ENCODE data around the gene PRKACB.

DNA sequence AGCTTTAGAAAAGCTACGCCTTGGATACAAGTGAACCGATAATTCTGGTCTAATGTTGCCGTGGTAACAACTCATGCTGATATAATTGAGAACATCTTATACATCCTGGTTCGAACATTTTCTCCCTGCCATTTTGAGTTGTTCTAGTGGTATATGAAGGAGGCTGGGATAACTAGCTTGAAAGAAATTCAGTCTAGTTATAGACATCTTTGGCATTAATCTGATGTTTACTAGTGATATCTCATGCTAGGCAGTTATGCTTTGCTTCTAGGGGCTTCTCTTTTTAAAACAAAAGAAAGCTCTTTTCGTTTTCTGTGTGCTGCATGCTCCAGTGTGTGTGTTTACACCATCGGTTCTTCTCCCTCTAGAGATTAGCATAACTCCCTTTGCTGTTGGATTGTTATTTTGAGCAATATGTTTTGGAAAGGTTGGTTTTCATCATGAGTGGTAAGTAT, 20.5 kb downstream of the PRKACB start:
- TF ChIP-seq, protein P1, sequence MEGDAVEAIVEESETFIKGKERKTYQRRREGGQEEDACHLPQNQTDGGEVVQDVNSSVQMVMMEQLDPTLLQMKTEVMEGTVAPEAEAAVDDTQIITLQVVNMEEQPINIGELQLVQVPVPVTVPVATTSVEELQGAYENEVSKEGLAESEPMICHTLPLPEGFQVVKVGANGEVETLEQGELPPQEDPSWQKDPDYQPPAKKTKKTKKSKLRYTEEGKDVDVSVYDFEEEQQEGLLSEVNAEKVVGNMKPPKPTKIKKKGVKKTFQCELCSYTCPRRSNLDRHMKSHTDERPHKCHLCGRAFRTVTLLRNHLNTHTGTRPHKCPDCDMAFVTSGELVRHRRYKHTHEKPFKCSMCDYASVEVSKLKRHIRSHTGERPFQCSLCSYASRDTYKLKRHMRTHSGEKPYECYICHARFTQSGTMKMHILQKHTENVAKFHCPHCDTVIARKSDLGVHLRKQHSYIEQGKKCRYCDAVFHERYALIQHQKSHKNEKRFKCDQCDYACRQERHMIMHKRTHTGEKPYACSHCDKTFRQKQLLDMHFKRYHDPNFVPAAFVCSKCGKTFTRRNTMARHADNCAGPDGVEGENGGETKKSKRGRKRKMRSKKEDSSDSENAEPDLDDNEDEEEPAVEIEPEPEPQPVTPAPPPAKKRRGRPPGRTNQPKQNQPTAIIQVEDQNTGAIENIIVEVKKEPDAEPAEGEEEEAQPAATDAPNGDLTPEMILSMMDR (IDR thresholded peaks at IDR 0.05) = no peak
- no peak for TF ChIP-seq POLR2A (IDR thresholded peaks at IDR 0.05)
